Endothelial cell (in vitro differentiated cells): Measurements from ENCODE around the gene HOXB3. TPM values are rescaled to one million over a fixed set of nuclear protein-coding genes. Genes with fewer than 3 reads are reported as not detected.

Experiments
- DNase-seq: peaks from one replicate; pipeline ENCODE4 v3.0.0; 2021; ENCODE audit warnings: low spot score
- H3K27ac Mint-ChIP-seq: one replicate; pipeline ENCODE4 v1.8.0; 2021; ENCODE audit warnings: mixed read lengths, inconsistent platforms; ENCODE audit not compliant: unreplicated experiment
- H3K27me3 Mint-ChIP-seq: one replicate; pipeline ENCODE4 v1.8.0; 2021; ENCODE audit warnings: mild to moderate bottlenecking, moderate library complexity, mixed read lengths, inconsistent platforms; ENCODE audit not compliant: unreplicated experiment
- H3K36me3 Mint-ChIP-seq: one replicate; pipeline ENCODE4 v1.8.0; 2021; ENCODE audit warnings: mild to moderate bottlenecking, low read depth, mixed read lengths, inconsistent platforms; ENCODE audit not compliant: unreplicated experiment
- H3K4me1 Mint-ChIP-seq: one replicate; pipeline ENCODE4 v1.8.0; 2021; ENCODE audit warnings: mild to moderate bottlenecking, mixed read lengths, inconsistent platforms; ENCODE audit not compliant: unreplicated experiment
- H3K4me3 Mint-ChIP-seq: one replicate; pipeline ENCODE4 v1.8.0; 2021; ENCODE audit warnings: mild to moderate bottlenecking, mixed read lengths, inconsistent platforms; ENCODE audit not compliant: unreplicated experiment
- H3K9me3 Mint-ChIP-seq: one replicate; pipeline ENCODE4 v1.8.0; 2021; ENCODE audit warnings: mixed read lengths, inconsistent platforms; ENCODE audit not compliant: unreplicated experiment
- total RNA-seq: library from RNA; stranded (reverse); fragmentation: NEBNext Ultra II Directional; extraction: Animal tissue kit (Norgen Biotek cat#: 25700); gene quantifications from one replicate; pipeline ENCODE4 v1.2.1, GENCODE V29; 2021; ENCODE audit not compliant: unreplicated experiment
- TF ChIP-seq, protein P1 (sequence below): fragments of 200-600 bp; sonication (generic); IDR thresholded peaks from one replicate; pipeline ENCODE4 v1.5.0; 2021; ENCODE audit warnings: antibody characterized with exemption; ENCODE audit not compliant: unreplicated experiment

The HOXB3 gene
- total RNA-seq, 1 donor from 2014 or later: 17.7 TPM

DNA sequence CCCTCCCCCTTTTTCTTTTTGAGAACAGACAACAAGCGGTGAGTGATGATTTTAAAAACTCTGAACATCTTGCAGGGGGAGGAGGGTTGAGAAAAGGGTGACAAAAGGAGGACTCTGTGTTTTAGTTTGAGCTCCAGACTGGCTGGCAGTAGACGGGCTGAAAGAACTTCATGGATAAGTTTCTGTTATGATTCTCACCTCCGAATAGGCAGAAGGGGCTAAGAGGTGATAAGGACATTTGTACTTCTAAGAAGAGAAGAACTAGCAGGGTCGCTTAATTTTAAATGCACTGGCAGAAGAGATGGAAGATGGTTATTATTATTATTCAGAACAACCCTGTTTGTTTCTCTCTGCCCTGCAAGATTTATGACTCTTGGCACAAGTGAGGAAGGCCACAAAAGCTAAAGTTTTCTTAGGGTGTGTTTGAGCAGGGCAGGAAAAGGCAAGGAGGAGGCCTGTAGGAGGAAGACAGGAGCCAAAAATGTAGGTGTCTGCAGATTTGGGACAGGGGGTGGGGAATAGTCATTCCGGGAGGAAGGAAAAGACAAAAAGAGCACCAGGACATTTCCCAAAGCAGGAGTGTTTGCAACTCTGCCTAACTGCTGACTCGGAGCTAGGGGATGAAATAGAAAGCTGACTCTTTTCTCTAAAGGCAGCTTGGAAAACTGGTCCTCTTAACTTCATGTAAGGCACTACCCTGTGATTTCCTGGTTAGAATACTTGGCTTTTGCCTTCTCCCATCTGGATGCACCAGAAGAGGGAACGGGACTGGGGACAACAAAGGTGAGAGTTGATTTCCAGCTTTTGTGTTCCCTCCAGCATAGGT, 33.3 kb downstream of the HOXB3 start:
- Mint-ChIP-seq H3K4me1 (peaks cover 65% of the 10 kb centered on the region), H3K27ac (no peak overlapping the region), H3K9me3 (no peaks in the 10 kb centered on the region), H3K4me3 (peak overlapping the region; percentile 66), H3K27me3 (peaks cover 40% of the 10 kb centered on the region), H3K36me3 (peaks cover 32% of the 10 kb centered on the region)
- DNase-seq: no peak
- TF ChIP-seq, protein P1, sequence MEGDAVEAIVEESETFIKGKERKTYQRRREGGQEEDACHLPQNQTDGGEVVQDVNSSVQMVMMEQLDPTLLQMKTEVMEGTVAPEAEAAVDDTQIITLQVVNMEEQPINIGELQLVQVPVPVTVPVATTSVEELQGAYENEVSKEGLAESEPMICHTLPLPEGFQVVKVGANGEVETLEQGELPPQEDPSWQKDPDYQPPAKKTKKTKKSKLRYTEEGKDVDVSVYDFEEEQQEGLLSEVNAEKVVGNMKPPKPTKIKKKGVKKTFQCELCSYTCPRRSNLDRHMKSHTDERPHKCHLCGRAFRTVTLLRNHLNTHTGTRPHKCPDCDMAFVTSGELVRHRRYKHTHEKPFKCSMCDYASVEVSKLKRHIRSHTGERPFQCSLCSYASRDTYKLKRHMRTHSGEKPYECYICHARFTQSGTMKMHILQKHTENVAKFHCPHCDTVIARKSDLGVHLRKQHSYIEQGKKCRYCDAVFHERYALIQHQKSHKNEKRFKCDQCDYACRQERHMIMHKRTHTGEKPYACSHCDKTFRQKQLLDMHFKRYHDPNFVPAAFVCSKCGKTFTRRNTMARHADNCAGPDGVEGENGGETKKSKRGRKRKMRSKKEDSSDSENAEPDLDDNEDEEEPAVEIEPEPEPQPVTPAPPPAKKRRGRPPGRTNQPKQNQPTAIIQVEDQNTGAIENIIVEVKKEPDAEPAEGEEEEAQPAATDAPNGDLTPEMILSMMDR: no peak

DNA sequence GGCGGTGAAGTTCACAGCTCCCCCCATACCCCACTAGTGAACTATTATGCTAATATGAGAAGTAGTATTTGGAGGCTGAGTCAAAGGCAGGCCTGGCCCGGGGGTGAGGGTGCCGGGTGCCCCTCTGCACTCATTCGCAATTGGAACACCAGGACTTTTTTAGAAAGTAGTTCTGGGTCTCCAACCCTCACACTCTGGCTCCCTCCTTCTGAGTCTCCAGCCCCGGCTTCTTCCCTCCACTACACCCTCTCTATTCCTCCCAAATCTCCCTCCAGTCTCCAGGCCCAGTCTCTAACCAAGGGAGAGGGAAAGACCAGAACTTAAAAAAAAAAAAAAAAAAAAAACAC, 33.8 kb downstream of the HOXB3 start:
- no peak overlapping the region for H3K4me3 Mint-ChIP-seq
- H3K36me3 Mint-ChIP-seq: peaks cover 29% of the 10 kb centered on the region
- H3K27me3 Mint-ChIP-seq: peaks cover 38% of the 10 kb centered on the region
- H3K9me3 Mint-ChIP-seq: no peaks in the 10 kb centered on the region
- no peak for DNase-seq
- TF ChIP-seq, protein P1: no peak
- H3K27ac Mint-ChIP-seq: no peak overlapping the region
- H3K4me1 Mint-ChIP-seq: peaks cover 62% of the 10 kb centered on the region

DNA sequence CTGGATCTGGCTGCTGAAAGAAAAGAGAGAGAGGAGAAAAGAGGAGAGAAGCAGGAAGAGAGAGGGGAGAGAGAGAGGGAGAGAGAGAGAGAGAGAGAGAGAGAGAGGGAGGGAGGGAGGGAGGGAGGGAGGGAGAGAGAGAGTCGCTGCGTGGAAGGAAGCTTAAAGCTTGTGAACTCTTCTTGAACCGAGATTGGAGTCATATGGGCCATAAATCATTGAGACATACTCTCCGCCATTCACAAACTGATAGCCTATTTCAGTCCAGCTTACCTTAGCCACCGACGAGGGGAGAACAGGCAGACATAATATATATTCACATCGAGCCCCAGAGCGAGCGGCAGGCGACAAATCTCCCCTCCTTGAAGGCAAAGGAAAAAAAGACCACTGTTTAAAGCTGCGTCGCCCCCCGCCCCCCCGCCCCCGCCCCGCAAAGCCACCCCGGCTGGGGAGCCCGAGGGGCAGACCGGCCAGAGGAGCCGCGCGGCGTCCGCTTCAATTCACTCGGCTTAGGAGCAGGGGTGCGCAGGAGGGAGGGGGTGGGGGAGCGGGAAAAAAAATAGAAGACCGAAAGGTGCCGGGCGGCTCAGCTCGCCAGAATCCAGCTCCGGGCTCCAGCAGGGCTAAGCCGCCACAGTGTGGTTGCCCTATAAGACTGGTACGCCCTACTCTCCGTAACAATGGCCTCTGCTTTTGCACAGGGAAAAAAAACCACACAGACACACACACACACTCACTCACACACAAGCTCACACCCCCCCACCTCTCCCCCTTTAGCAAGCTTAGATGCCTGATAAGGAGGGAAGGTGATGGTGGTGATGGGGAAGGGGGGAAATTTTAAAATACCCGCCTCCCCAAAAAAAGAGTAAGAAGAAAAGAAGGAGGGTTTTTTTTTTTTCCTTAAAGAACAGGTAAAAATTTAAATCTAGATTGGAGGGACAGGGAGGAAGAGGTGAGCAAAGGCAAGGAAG, 34.5 kb downstream of the HOXB3 start:
- Mint-ChIP-seq H3K36me3 (peaks cover 28% of the 10 kb centered on the region), H3K27me3 (peaks cover 32% of the 10 kb centered on the region), H3K27ac (no peak overlapping the region), H3K4me1 (peaks cover 59% of the 10 kb centered on the region), H3K4me3 (peak overlapping the region; percentile 68), H3K9me3 (no peaks in the 10 kb centered on the region)
- TF ChIP-seq, protein P1: no peak
- no peak for DNase-seq

DNA sequence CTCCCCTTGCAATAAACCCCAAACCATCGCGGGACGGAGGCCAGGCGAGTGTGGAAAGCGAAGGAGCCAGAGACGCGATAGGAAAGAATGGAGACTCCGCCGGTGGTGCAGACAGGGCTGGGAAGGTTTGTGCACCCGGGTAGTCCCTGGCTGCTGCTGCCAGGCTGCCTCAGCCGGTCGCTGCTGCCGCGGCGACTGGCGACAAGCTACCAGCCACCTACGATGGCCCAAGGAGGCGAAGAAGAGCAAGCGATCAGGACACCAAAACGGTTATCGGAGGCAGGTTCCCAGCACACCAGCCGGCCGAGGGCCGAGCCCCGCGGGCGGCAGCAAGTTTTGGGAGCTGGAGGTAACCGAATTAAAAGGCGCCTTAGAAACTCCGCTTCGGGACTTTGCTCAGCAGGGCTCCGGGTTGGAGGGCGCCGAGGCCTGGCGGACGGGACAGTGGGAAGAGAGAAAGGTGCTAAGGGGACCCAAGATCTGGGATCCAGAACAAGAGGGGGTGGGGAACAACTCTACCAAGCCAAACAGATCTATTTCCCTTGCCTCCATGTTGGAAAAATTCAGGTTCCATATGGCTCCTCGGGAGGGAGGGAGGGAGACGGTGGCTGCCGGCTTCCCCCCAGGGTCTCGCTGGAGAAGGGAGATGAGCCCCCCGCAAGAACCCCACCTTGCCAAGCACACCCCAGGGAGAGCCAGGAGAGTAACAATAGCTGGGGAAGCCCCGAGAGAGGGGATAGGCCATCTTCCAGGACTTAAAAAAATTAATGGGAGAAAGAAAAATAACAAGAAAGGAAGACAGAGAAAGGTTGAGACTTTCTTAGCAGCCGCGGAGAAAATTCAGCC, 35.4 kb downstream of the HOXB3 start:
- DNase-seq: no peak
- H3K9me3 Mint-ChIP-seq: no peaks in the 10 kb centered on the region
- peaks cover 26% of the 10 kb centered on the region for H3K36me3 Mint-ChIP-seq
- TF ChIP-seq, protein P1: no peak
- peaks cover 51% of the 10 kb centered on the region for H3K4me1 Mint-ChIP-seq
- peak overlapping the region; percentile 59 for H3K4me3 Mint-ChIP-seq
- H3K27me3 Mint-ChIP-seq: peaks cover 30% of the 10 kb centered on the region
- no peak overlapping the region for H3K27ac Mint-ChIP-seq
